ENCODE results near the gene LRPAP1. TPM values are rescaled to one million over a fixed set of nuclear protein-coding genes. Genes with fewer than 3 reads are reported as not detected.
"Not testable (repeated sequence)": the region's sequence is repeated elsewhere in the genome, so short reads cannot be mapped to it uniquely, and the experiment has no call there.

The LRPAP1 gene
- total RNA-seq, 1 experiment from 2014 or later = 110 TPM

DNA sequence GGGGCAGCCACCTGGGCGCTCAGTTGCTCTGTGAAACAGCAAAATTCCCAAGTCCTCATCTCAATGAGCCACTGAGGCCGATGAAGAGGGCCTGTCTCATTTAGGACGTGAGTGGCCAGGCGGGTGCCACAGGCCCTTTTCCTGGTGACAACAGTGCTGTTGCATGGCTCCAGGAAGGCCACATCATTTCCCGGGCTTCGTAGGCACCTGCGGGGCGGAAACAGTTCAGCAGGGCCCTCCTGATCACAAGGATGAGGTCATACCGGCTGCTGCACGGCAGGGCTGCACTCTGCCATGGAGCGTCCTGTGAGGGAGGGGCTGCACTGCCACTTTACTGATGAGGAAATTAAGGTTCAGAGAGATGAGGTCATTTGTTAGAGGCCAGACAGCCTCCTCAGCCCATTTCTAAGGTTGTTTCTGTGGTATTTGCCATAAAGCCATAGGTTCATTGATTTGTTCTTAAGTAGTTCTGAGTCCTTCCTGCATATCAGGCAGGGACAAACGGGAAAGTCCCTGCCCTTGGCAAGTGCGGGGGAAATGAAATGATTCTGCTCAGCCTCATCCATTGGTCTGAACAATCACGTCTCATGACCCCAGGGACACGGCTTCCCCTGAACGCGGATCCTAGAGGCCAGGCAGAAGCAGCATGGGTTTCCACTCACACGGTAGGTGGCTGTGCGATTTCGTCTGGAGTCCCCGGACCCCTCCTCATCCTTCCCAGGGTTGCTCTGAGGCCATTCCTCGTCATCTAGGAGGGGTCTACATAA lies 12.2 kb upstream of the LRPAP1 start:
- ATAC-seq; H3K27me3 ChIP-seq (ENCODE audit: control insufficient read depth, insufficient read depth, low read length); H3K4me1 ChIP-seq (ENCODE audit: control insufficient read depth, insufficient read depth, low read length); BruUV-seq (replicated peaks); H3K9me3 ChIP-seq (ENCODE audit: control insufficient read depth, insufficient read depth, low read depth, low read length); intact Hi-C loops (cut with micrococcal nuclease; ENCODE audit: unreplicated experiment); H3K4me3 ChIP-seq (ENCODE audit: low read depth in 2 of 2, low read length in 2 of 2); H3K36me3 ChIP-seq (ENCODE audit: control insufficient read depth, insufficient read depth, low read length); H3K27ac ChIP-seq (ENCODE audit: low read length); CTCF ChIA-PET; DNase-seq (ENCODE audit: low read depth, low spot score); in situ Hi-C loops (cut with HindIII; ENCODE audit: low pct_unique_long_range_greater_than_20kb, low sequenced_read_pairs); POLR2A ChIA-PET: not testable (repeated sequence)

DNA sequence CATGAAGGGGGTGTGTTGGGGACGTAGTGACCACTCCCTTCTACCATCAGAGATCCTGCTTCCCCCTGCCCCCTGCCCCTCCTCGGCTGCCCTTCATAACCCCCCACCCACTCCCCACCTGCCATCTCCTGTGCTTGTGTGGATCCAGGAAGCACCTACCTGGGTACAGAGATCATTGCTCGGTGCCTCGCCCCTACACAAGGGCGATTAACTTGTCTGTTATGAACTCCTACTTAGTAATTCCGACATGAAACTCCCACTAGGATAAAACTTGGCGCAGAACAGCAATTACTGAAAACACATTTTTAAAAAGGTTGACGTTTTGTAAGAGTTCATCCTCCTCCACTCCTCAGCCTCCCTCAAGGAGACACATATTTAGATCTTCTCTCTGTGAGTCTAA lies 11.2 kb upstream of the LRPAP1 start:
- ATAC-seq; H3K4me3 ChIP-seq (ENCODE audit: low read depth in 2 of 2, low read length in 2 of 2); H3K4me1 ChIP-seq (ENCODE audit: control insufficient read depth, insufficient read depth, low read length); BruUV-seq (replicated peaks); POLR2A ChIA-PET; H3K27ac ChIP-seq (ENCODE audit: low read length); in situ Hi-C loops (cut with HindIII; ENCODE audit: low pct_unique_long_range_greater_than_20kb, low sequenced_read_pairs); DNase-seq (ENCODE audit: low read depth, low spot score); CTCF ChIA-PET; H3K9me3 ChIP-seq (ENCODE audit: control insufficient read depth, insufficient read depth, low read depth, low read length); H3K36me3 ChIP-seq (ENCODE audit: control insufficient read depth, insufficient read depth, low read length); intact Hi-C loops (cut with micrococcal nuclease; ENCODE audit: unreplicated experiment); H3K27me3 ChIP-seq (ENCODE audit: control insufficient read depth, insufficient read depth, low read length): not testable (repeated sequence)

DNA sequence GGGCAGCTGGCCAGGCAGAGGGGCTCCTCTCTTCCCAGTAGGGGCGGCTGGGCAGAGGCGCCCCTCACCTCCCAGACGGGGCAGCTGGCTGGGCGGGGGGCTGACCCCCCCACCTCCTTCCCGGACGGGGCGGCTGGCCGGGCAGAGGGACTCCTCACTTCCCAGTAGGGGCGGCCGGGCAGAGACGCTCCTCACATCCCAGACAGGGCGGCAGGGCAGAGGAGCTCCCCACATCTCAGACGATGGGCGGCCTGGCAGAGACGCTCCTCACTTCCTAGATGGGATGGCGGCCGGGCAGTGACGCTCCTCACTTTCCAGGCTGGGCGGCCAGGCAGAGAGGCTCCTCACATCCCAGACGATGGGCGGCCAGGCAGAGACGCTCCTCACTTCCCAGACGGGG lies 6.7 kb upstream of the LRPAP1 start:
- H3K9me3 ChIP-seq (ENCODE audit: control insufficient read depth, insufficient read depth, low read depth, low read length); H3K36me3 ChIP-seq (ENCODE audit: control insufficient read depth, insufficient read depth, low read length); ATAC-seq; H3K4me1 ChIP-seq (ENCODE audit: control insufficient read depth, insufficient read depth, low read length); DNase-seq (ENCODE audit: low read depth, low spot score); POLR2A ChIA-PET; H3K27me3 ChIP-seq (ENCODE audit: control insufficient read depth, insufficient read depth, low read length); CTCF ChIA-PET; in situ Hi-C loops (cut with HindIII; ENCODE audit: low pct_unique_long_range_greater_than_20kb, low sequenced_read_pairs); intact Hi-C loops (cut with micrococcal nuclease; ENCODE audit: unreplicated experiment); BruUV-seq (replicated peaks); H3K4me3 ChIP-seq (ENCODE audit: low read depth in 2 of 2, low read length in 2 of 2); H3K27ac ChIP-seq (ENCODE audit: low read length): not testable (repeated sequence)

DNA sequence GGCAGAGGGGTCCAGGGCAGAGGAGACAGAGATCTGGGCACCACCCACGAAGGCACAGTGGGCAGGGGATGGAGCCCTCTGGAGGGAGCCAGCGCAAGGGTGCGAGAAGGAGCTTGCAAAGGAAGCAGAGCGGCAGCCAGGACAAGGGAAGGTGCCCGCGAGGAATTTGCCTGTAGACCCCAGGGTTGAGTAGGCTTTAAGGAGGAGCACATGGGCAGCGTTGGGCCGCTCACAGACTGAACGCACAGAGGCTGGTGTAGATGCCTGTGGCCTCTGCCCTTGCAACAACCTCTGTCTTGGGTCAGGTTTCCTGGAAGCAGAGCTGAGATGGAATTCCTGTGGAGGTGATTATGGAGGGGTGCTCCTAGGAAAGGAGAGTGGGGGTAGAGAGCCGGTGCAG lies 3.6 kb upstream of the LRPAP1 start:
- H3K9me3 ChIP-seq (ENCODE audit: control insufficient read depth, insufficient read depth, low read depth, low read length); CTCF ChIA-PET; intact Hi-C loops (cut with micrococcal nuclease; ENCODE audit: unreplicated experiment); H3K27ac ChIP-seq (ENCODE audit: low read length); ATAC-seq; DNase-seq (ENCODE audit: low read depth, low spot score); in situ Hi-C loops (cut with HindIII; ENCODE audit: low pct_unique_long_range_greater_than_20kb, low sequenced_read_pairs); H3K27me3 ChIP-seq (ENCODE audit: control insufficient read depth, insufficient read depth, low read length); H3K36me3 ChIP-seq (ENCODE audit: control insufficient read depth, insufficient read depth, low read length); H3K4me3 ChIP-seq (ENCODE audit: low read depth in 2 of 2, low read length in 2 of 2); H3K4me1 ChIP-seq (ENCODE audit: control insufficient read depth, insufficient read depth, low read length); BruUV-seq (replicated peaks); POLR2A ChIA-PET: not testable (repeated sequence)

DNA sequence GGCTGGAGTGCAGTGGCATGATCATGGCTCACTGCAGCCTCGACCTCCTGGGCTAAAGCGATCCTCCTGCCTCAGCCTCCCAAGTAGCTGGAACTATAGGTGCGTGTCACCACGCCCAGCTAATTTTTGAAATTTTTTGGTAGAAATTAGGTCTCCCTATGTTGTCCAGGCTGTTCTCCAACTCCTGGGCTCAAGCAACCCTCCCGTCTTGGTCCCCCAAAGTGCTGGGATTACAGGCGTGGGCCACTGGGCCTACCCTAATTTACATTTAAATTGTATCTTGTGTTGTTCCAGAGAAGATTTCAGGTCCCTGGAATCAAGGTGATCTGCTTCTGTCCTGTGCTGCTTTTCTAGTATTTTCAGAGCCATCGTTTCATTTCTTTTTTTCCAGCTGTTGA lies 1.2 kb upstream of the LRPAP1 start:
- H3K4me3 ChIP-seq (ENCODE audit: low read depth in 2 of 2, low read length in 2 of 2) = no peak overlapping the region
- intact Hi-C loops (cut with micrococcal nuclease; ENCODE audit: unreplicated experiment) (no loop called here), in situ Hi-C loops (cut with HindIII; ENCODE audit: low pct_unique_long_range_greater_than_20kb, low sequenced_read_pairs) (no loop called here)
- DNase-seq (ENCODE audit: low read depth, low spot score) (no peak), ATAC-seq (no peak)
- ChIA-PET CTCF (no interaction called here), POLR2A (no interaction called here)
- BruUV-seq (replicated peaks) = no TSS peak
- H3K27ac ChIP-seq (ENCODE audit: low read length) = no peak overlapping the region
- H3K9me3 ChIP-seq (ENCODE audit: control insufficient read depth, insufficient read depth, low read depth, low read length) = no peaks in the 10 kb centered on the region
- H3K36me3 ChIP-seq (ENCODE audit: control insufficient read depth, insufficient read depth, low read length) = no peaks in the 10 kb centered on the region; the same call in 1 of the 2 replicates
- no peak for TF ChIP-seq TCF7L2 (IDR thresholded peaks at IDR 0.05; ENCODE audit: low read depth, low read length)
- no peak for TF ChIP-seq SIN3A (IDR thresholded peaks at IDR 0.05; ENCODE audit: borderline replicate concordance, insufficient read depth, low read depth, low read length)
- TF ChIP-seq POLR2AphosphoS5 (IDR thresholded peaks at IDR 0.05; ENCODE audit: low read depth, low read length) = no peak
- TF ChIP-seq, protein P1, sequence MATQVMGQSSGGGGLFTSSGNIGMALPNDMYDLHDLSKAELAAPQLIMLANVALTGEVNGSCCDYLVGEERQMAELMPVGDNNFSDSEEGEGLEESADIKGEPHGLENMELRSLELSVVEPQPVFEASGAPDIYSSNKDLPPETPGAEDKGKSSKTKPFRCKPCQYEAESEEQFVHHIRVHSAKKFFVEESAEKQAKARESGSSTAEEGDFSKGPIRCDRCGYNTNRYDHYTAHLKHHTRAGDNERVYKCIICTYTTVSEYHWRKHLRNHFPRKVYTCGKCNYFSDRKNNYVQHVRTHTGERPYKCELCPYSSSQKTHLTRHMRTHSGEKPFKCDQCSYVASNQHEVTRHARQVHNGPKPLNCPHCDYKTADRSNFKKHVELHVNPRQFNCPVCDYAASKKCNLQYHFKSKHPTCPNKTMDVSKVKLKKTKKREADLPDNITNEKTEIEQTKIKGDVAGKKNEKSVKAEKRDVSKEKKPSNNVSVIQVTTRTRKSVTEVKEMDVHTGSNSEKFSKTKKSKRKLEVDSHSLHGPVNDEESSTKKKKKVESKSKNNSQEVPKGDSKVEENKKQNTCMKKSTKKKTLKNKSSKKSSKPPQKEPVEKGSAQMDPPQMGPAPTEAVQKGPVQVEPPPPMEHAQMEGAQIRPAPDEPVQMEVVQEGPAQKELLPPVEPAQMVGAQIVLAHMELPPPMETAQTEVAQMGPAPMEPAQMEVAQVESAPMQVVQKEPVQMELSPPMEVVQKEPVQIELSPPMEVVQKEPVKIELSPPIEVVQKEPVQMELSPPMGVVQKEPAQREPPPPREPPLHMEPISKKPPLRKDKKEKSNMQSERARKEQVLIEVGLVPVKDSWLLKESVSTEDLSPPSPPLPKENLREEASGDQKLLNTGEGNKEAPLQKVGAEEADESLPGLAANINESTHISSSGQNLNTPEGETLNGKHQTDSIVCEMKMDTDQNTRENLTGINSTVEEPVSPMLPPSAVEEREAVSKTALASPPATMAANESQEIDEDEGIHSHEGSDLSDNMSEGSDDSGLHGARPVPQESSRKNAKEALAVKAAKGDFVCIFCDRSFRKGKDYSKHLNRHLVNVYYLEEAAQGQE (IDR thresholded peaks at IDR 0.05; ENCODE audit: insufficient read depth in 1 of 2, low read depth in 2 of 2, low read length in 1 of 2) = no peak
- TF ChIP-seq, protein P2, sequence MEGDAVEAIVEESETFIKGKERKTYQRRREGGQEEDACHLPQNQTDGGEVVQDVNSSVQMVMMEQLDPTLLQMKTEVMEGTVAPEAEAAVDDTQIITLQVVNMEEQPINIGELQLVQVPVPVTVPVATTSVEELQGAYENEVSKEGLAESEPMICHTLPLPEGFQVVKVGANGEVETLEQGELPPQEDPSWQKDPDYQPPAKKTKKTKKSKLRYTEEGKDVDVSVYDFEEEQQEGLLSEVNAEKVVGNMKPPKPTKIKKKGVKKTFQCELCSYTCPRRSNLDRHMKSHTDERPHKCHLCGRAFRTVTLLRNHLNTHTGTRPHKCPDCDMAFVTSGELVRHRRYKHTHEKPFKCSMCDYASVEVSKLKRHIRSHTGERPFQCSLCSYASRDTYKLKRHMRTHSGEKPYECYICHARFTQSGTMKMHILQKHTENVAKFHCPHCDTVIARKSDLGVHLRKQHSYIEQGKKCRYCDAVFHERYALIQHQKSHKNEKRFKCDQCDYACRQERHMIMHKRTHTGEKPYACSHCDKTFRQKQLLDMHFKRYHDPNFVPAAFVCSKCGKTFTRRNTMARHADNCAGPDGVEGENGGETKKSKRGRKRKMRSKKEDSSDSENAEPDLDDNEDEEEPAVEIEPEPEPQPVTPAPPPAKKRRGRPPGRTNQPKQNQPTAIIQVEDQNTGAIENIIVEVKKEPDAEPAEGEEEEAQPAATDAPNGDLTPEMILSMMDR (IDR thresholded peaks at IDR 0.05) = no peak
- H3K27me3 ChIP-seq (ENCODE audit: control insufficient read depth, insufficient read depth, low read length) = no peaks in the 10 kb centered on the region
- no peaks in the 10 kb centered on the region; the same call in 1 of the 2 replicates for H3K4me1 ChIP-seq (ENCODE audit: control insufficient read depth, insufficient read depth, low read length)

Measured in Panc1 (cell line).